HG03280 (cell line): Measurements from ENCODE around the gene HSFX1.
"Not testable (repeated sequence)": the region's sequence is repeated elsewhere in the genome, so short reads cannot be mapped to it uniquely, and the experiment has no call there.

Source experiments
- ATAC-seq: cut with Tn5 transposase; IDR thresholded peaks from one replicate; pipeline ENCODE4 v1.9.1; 2021; ENCODE audit warnings: mild to moderate bottlenecking, moderate library complexity; ENCODE audit not compliant: unreplicated experiment

HSFX1 gene

GRCh38 chrX:149773768-149774167 is at the start of gene HSFX1:
TSS of gene HSFX1 (plus strand) at chrX:149774068. CDS start at chrX:149774682, 614 bp downstream.
- ATAC-seq: not testable (repeated sequence)

GRCh38 chrX:149727308-149727707 is 46.6 kb upstream of the HSFX1 start:
- ATAC-seq: not testable (repeated sequence)

GRCh38 chrX:149742269-149742668 is 31.6 kb upstream of the HSFX1 start:
- not testable (repeated sequence) for ATAC-seq

- ATAC-seq: not testable (repeated sequence)
Observed at GRCh38 chrX:149746390-149747007, 27.4 kb upstream of the HSFX1 start.

- ATAC-seq: no peak
Observed at GRCh38 chrX:149757206-149758067, 16.4 kb upstream of the HSFX1 start.

GRCh38 chrX:149758068-149758714 is 15.7 kb upstream of the HSFX1 start:
- no peak for ATAC-seq

GRCh38 chrX:149758715-149759078 is 15.2 kb upstream of the HSFX1 start:
- ATAC-seq: not testable (repeated sequence)

- ATAC-seq: no peak
Observed at GRCh38 chrX:149759824-149760223, 14.0 kb upstream of the HSFX1 start.

- no peak for ATAC-seq
Observed at GRCh38 chrX:149760965-149761364, 12.9 kb upstream of the HSFX1 start.

- ATAC-seq: not testable (repeated sequence)
Observed at GRCh38 chrX:149761858-149762674, 11.8 kb upstream of the HSFX1 start.

GRCh38 chrX:149762696-149763614 is 10.9 kb upstream of the HSFX1 start:
- no peak for ATAC-seq

GRCh38 chrX:149770344-149770743 is 3.5 kb upstream of the HSFX1 start:
- not testable (repeated sequence) for ATAC-seq

- ATAC-seq: not testable (repeated sequence)
Observed at GRCh38 chrX:149773026-149773425, 842 bp upstream of the HSFX1 start.

- ATAC-seq: not testable (repeated sequence)
Observed at GRCh38 chrX:149777999-149778398, 4.1 kb downstream of the HSFX1 start.

- ATAC-seq: not testable (repeated sequence)
Observed at GRCh38 chrX:149781727-149782126, 7.9 kb downstream of the HSFX1 start, which contains the start of gene MAGEA9. TSS of gene MAGEA9 (plus strand) at chrX:149781930. CDS start at chrX:149786211, 4,281 bp downstream.

- ATAC-seq: peak; percentile 100
Observed at GRCh38 chrX:149795531-149795930, 21.7 kb downstream of the HSFX1 start.

GRCh38 chrX:149799095-149799714 is 25.3 kb downstream of the HSFX1 start:
- ATAC-seq: no peak

GRCh38 chrX:149799938-149800337 is 26.1 kb downstream of the HSFX1 start:
- no peak for ATAC-seq

- ATAC-seq: no peak
Observed at GRCh38 chrX:149803458-149804062, 29.7 kb downstream of the HSFX1 start.
